Psoas muscle (tissue), 8 donors: ENCODE results near the gene GRM5. TPM values are rescaled to one million over a fixed set of nuclear protein-coding genes. Genes with fewer than 3 reads are reported as not detected.

Source experiments
- ATAC-seq, 4 donors: fragments of 200-7000 bp; cut with Tn5 transposase; one replicate each; pipeline ENCODE4 v1.9.1; 2020; ENCODE audit warnings: moderate library complexity in 3 of 4, mild to moderate bottlenecking in 2 of 4
- DNase-seq, 2 donors: peaks; one replicate each; pipeline ENCODE4 v3.0.0-alpha.2; 2020
- H3K27ac ChIP-seq: fragments of 200-600 bp; one replicate; pipeline ENCODE4 v1.8.0; 2022
- H3K27me3 ChIP-seq, 3 donors: fragments of 200-600 bp in 1 of 3; one replicate each; pipeline versions ENCODE4 v1.6.1 to v1.8.0; 2013 to 2022; ENCODE audit warnings: low read length in 2 of 3, mild to moderate bottlenecking in 2 of 3, moderate library complexity in 1 of 3; ENCODE audit not compliant: insufficient read depth in 3 of 3
- H3K36me3 ChIP-seq, 2 donors: fragments of 200-600 bp in 1 of 2; one replicate each; pipeline versions ENCODE4 v1.6.1 to v1.8.0; 2013 to 2022; ENCODE audit warnings: low read depth in 1 of 2, mild to moderate bottlenecking in 1 of 2, moderate library complexity in 1 of 2; ENCODE audit not compliant: insufficient read depth in 1 of 2
- H3K4me1 ChIP-seq: fragments of 200-600 bp; one replicate; pipeline ENCODE4 v1.8.0; 2022
- H3K4me3 ChIP-seq: fragments of 200-600 bp; one replicate; pipeline ENCODE4 v1.8.0; 2022; ENCODE audit warnings: mild to moderate bottlenecking
- H3K9me3 ChIP-seq: fragments of 200-600 bp; one replicate; pipeline ENCODE4 v1.8.0; 2022
- WGBS, 3 donors: extraction: QIAGEN DNeasy Blood & Tissue Kit; methylation state at CpG; one replicate each; pipeline versions ENCODE4 v1.1.6 to v1.1.7; 2013; 5-methylcytosine and 5-hydroxymethylcytosine counted together
- intact Hi-C, 2 donors: fragments of 100-400 bp; cut with DNase I; formaldehyde crosslinking; loops; one replicate each; pipeline versions ENCODE4 v1.11.0 to v1.14.2; 2022
- polyA plus RNA-seq, 3 donors: library from polyadenylated mRNA; stranded (reverse); fragments of 200-250 nt; gene quantifications; one replicate each; pipeline ENCODE4 v1.2.3, GENCODE V29; 2013
- total RNA-seq, 4 donors: library from RNA; stranded (reverse); fragmentation: NEBNext Ultra II Directional in 2 of 4; extraction: Animal tissue kit (Norgen Biotek cat#: 25700) in 2 of 4; gene quantifications; one replicate each; pipeline versions ENCODE4 v1.2.1 to v1.2.4, GENCODE V29; 2021 to 2023
- TF ChIP-seq, protein P1 (sequence below): fragments of 200-600 bp; IDR thresholded peaks from one replicate; pipeline ENCODE4 v1.8.0; 2022; ENCODE audit warnings: antibody characterized with exemption
- donor health status: healthy with polysubstance abuse.
- donor health status: DM: no; HTN: no; CAD: no; lungs with moderate emphysema.
- donor health status: Bipolar disorder and iron deficiency.
- donor health status: healthy.
- donor health status: DM: yes; HTN: yes; CAD: no.
- donor health status: DM: no; HTN: no; CAD: no.
- donor health status: DM: no; HTN: no; CAD: no.
- donor health status: DM: yes; HTN: yes; CAD: no.

The GRM5 gene
- total and polyA plus RNA-seq, 7 donors: under 0.01 TPM; not detected in 6

DNA sequence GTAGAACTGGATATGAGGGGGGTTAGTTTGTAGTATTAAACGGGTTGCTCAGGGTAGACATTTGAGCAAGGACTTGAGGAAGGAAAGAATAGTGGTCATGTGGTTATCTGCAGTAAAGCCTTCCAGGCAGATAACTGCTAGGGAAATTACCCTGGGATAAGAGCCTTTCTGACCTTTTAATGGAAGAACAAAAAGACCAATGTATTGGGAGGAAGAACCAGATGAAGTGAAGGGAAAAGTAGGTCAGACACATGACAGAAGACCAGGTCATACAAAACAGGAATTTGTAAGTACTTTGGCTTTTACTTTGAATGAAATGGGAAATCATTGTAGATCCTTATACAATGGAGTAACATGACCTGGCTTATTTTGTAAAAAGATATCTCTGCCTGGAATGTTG lies 486.3 kb downstream of the GRM5 start:
- no peak overlapping the region for H3K4me3 ChIP-seq
- no peaks in the 10 kb centered on the region for H3K27me3 ChIP-seq
- ATAC-seq (no peak), DNase-seq (no peak)
- H3K27ac ChIP-seq: no peak overlapping the region
- TF ChIP-seq, protein P1, sequence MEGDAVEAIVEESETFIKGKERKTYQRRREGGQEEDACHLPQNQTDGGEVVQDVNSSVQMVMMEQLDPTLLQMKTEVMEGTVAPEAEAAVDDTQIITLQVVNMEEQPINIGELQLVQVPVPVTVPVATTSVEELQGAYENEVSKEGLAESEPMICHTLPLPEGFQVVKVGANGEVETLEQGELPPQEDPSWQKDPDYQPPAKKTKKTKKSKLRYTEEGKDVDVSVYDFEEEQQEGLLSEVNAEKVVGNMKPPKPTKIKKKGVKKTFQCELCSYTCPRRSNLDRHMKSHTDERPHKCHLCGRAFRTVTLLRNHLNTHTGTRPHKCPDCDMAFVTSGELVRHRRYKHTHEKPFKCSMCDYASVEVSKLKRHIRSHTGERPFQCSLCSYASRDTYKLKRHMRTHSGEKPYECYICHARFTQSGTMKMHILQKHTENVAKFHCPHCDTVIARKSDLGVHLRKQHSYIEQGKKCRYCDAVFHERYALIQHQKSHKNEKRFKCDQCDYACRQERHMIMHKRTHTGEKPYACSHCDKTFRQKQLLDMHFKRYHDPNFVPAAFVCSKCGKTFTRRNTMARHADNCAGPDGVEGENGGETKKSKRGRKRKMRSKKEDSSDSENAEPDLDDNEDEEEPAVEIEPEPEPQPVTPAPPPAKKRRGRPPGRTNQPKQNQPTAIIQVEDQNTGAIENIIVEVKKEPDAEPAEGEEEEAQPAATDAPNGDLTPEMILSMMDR: no peak
- WGBS, 3 donors: 48 to 75% (median 59%) methylated on average over 1 of the region's 1 CpG
- no peaks in the 10 kb centered on the region for H3K36me3 ChIP-seq
- intact Hi-C loops: no loop called here
- H3K9me3 ChIP-seq: no peaks in the 10 kb centered on the region
- no peaks in the 10 kb centered on the region for H3K4me1 ChIP-seq

DNA sequence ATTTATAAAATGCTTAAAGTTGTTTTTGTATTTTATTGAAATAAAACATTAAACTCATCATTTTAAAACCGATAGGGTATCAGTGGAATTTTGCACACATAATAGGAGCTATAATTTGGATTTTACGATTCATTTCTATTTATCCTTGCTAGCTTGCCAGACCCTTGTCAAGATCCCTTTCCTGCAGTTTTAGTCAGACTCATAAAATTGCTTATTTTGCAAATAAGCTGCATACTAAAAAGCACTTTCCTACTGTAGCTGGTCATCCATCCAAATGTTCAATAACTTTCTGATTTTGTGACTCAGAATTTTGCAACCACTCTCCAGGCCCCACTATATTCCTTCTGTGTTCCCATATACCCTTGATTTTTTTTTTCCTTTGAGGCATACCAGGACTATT lies 489.0 kb downstream of the GRM5 start:
- Histone ChIP-seq H3K27me3 (no peaks in the 10 kb centered on the region), H3K4me1 (no peaks in the 10 kb centered on the region), H3K4me3 (no peak overlapping the region), H3K9me3 (no peaks in the 10 kb centered on the region), H3K36me3 (no peaks in the 10 kb centered on the region), H3K27ac (no peak overlapping the region)
- intact Hi-C loops: no loop called here
- TF ChIP-seq, protein P1: no peak
- no peak for ATAC-seq
- 70 to 75% (median 72%) methylated on average over 2 of the region's 2 CpGs for WGBS, 3 donors
- DNase-seq: no peak

DNA sequence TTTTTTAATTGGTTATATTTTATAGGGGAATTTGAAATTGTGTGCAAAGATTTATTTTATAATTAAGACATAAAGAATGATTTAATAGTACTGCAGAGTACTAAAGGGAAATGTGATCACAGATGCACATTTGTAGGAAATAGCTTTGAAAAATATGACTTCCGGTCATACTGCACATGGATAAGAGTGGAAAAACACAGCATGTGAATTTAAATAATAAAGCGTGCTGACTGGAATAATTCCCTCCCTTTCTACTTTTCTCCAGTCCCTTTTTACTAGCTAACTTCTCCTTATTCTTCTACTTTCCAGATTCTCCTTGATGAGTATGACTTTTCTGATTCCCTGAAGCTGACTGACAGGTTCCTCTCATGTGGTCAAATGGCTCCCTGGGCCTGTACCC lies 489.9 kb downstream of the GRM5 start:
- intact Hi-C loops: no loop called here
- ATAC-seq: no peak
- WGBS, 3 donors: 71 to 74% (median 74%) methylated on average over 2 of the region's 2 CpGs

DNA sequence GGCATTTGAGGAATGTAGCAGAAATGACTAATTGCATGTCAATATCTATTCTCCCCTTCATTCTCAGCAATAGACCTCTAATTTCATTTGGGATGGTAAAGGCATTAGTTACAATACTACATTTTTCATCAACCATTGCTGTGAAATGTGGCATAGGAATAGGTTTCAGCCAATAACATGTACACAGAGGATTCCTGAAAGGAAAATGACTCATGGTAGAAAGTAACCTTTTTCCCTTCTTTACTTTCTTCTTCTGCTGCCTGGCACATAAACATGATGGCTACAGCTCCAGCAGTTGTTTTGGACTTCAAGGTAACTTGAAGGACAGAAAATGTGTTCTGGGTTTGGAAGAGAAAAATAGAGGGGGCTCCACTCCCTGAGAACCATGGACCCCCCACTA lies 496.4 kb downstream of the GRM5 start:
- no peaks in the 10 kb centered on the region for H3K36me3 ChIP-seq
- intact Hi-C loops: no loop called here
- H3K4me3 ChIP-seq: no peak overlapping the region
- no peaks in the 10 kb centered on the region for H3K4me1 ChIP-seq
- TF ChIP-seq, protein P1: no peak
- ATAC-seq (no peak), DNase-seq (no peak)
- H3K9me3 ChIP-seq: no peaks in the 10 kb centered on the region
- H3K27ac ChIP-seq: no peak overlapping the region
- H3K27me3 ChIP-seq: no peaks in the 10 kb centered on the region

More for the DNA sequence above, 489.9 kb downstream of the GRM5 start:
- H3K36me3 ChIP-seq: no peaks in the 10 kb centered on the region
- H3K27ac ChIP-seq: no peak overlapping the region
- H3K4me1 ChIP-seq: no peaks in the 10 kb centered on the region
- no peak overlapping the region for H3K4me3 ChIP-seq
- no peak for DNase-seq
- no peaks in the 10 kb centered on the region for H3K9me3 ChIP-seq
- no peaks in the 10 kb centered on the region for H3K27me3 ChIP-seq
- TF ChIP-seq, protein P1: no peak

DNA sequence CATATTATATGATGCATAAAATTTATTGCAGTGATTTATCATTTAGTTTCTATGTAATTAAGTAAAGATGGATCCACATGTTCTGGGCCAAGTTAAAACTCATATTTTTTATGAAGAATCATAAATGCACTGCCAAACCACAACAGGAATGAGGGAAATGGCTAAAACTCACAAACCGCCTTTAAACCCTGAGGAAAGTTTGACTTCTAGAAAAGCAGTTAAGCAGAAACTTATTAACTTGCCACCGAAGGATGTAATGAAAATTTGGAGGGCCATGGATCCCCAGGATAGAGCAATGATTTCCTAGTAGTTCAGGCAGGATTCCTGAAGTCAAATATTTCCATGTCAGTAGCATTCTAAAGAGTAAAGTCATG lies 510.0 kb downstream of the GRM5 start:
- Histone ChIP-seq H3K9me3 (no peaks in the 10 kb centered on the region), H3K4me3 (no peak overlapping the region), H3K27ac (no peak overlapping the region), H3K4me1 (no peaks in the 10 kb centered on the region), H3K36me3 (no peaks in the 10 kb centered on the region), H3K27me3 (peaks cover 0 to 6% (median 0%) of the 10 kb centered on the region in 3 donors)
- TF ChIP-seq, protein P1: no peak
- WGBS, 3 donors: 73 to 87% (median 84%) methylated on average over 2 of the region's 2 CpGs
- DNase-seq: no peak
- no peak for ATAC-seq
- intact Hi-C loops: loop anchor here in 1 of 2 donors (10.0 kb wide), 2 partner anchors 831 to 1201 kb away; no protein-coding TSS in a partner anchor
